ENCODE results near the gene CLDN18. TPM values are rescaled to one million over a fixed set of nuclear protein-coding genes. Genes with fewer than 3 reads are reported as not detected.

CLDN18 gene
- total RNA-seq, 4 donors from 2014 or later, result under 0.01 to 0.40 (median 0.39) TPM; not detected in 1

GRCh38 chr3:138046085-138046484, 36.1 kb downstream of the CLDN18 start:
- DNase-seq (ENCODE audit: extremely low spot score), result peak; percentile 31
- Histone ChIP-seq H3K4me1 (peaks cover 0 to 10% (median 5%) of the 10 kb centered on the region in 4 donors), H3K9me3 (no peaks in the 10 kb centered on the region), H3K4me3 (no peak overlapping the region), H3K36me3 (peaks cover 0 to 13% (median 0%) of the 10 kb centered on the region in 4 donors), H3K27me3 (no peaks in the 10 kb centered on the region), H3K27ac (replicated peaks in 1 of 4) (no peak overlapping the region)
- intact Hi-C loops (cut with DNase I), result no loop called here
- TF ChIP-seq EP300 (IDR thresholded peaks at IDR 0.05), result no peak
- TF ChIP-seq CTCF (IDR thresholded peaks at IDR 0.05), result no peak
- no peak for TF ChIP-seq POLR2AphosphoS5 (IDR thresholded peaks at IDR 0.05)
- TF ChIP-seq POLR2A (IDR thresholded peaks at IDR 0.05; ENCODE audit: low read depth), result no peak
- 89% methylated on average over 3 of the region's 3 CpGs for WGBS

GRCh38 chr3:138046955-138047354, 37.0 kb downstream of the CLDN18 start:
- H3K36me3 ChIP-seq, result peaks cover 0 to 13% (median 0%) of the 10 kb centered on the region in 4 donors
- 54% methylated on average over 3 of the region's 3 CpGs for WGBS
- TF ChIP-seq EP300 (IDR thresholded peaks at IDR 0.05), result no peak
- H3K27me3 ChIP-seq, result no peaks in the 10 kb centered on the region
- no peak overlapping the region for H3K4me3 ChIP-seq
- no peak overlapping the region for H3K27ac ChIP-seq (replicated peaks in 1 of 4)
- H3K9me3 ChIP-seq, result no peaks in the 10 kb centered on the region
- intact Hi-C loops (cut with DNase I), result no loop called here
- peak; percentile 53 for DNase-seq (ENCODE audit: extremely low spot score)
- peaks cover 0 to 10% (median 5%) of the 10 kb centered on the region in 4 donors for H3K4me1 ChIP-seq

- H3K9me3 ChIP-seq, result no peaks in the 10 kb centered on the region
- peaks cover 0 to 13% (median 0%) of the 10 kb centered on the region in 4 donors for H3K36me3 ChIP-seq
- TF ChIP-seq POLR2A (IDR thresholded peaks at IDR 0.05; ENCODE audit: low read depth) (no peak), EP300 (IDR thresholded peaks at IDR 0.05) (no peak), CTCF (IDR thresholded peaks at IDR 0.05) (no peak), POLR2AphosphoS5 (IDR thresholded peaks at IDR 0.05) (no peak)
- WGBS, result 82% methylated on average over 5 of the region's 5 CpGs
- H3K4me3 ChIP-seq, result no peak overlapping the region
- H3K27ac ChIP-seq (replicated peaks in 1 of 4), result no peak overlapping the region
- no peaks in the 10 kb centered on the region for H3K27me3 ChIP-seq
- H3K4me1 ChIP-seq, result peaks cover 0 to 10% (median 5%) of the 10 kb centered on the region in 4 donors
- peak; percentile 47 for DNase-seq (ENCODE audit: extremely low spot score)
- intact Hi-C loops (cut with DNase I), result no loop called here
These were observed 37.7 kb downstream of the CLDN18 start for GRCh38 chr3:138047596-138048158.

GRCh38 chr3:138049157-138049919, 39.4 kb downstream of the CLDN18 start:
- Histone ChIP-seq H3K27ac (replicated peaks in 1 of 4) (no peak overlapping the region), H3K4me1 (no peaks in the 10 kb centered on the region), H3K4me3 (no peak overlapping the region), H3K9me3 (no peaks in the 10 kb centered on the region), H3K27me3 (no peaks in the 10 kb centered on the region), H3K36me3 (peaks cover 0 to 18% (median 2%) of the 10 kb centered on the region in 4 donors)
- peak; percentile 81 for DNase-seq (ENCODE audit: extremely low spot score)
- TF ChIP-seq EP300 (IDR thresholded peaks at IDR 0.05) (no peak), POLR2AphosphoS5 (IDR thresholded peaks at IDR 0.05) (no peak), CTCF (IDR thresholded peaks at IDR 0.05) (no peak), POLR2A (IDR thresholded peaks at IDR 0.05; ENCODE audit: low read depth) (no peak)
- 97% methylated on average over 9 of the region's 9 CpGs for WGBS
- intact Hi-C loops (cut with DNase I), result no loop called here

- TF ChIP-seq POLR2A (IDR thresholded peaks at IDR 0.05; ENCODE audit: low read depth), result no peak
- TF ChIP-seq CTCF (IDR thresholded peaks at IDR 0.05), result peak; percentile 28 to 64 (median 32)
- TF ChIP-seq EP300 (IDR thresholded peaks at IDR 0.05), result no peak
- no peak for TF ChIP-seq POLR2AphosphoS5 (IDR thresholded peaks at IDR 0.05)
- no peaks in the 10 kb centered on the region for H3K27me3 ChIP-seq
- no peaks in the 10 kb centered on the region for H3K4me1 ChIP-seq
- no peak overlapping the region for H3K4me3 ChIP-seq
- H3K36me3 ChIP-seq, result peaks cover 0 to 18% (median 2%) of the 10 kb centered on the region in 4 donors
- 45% methylated on average over 8 of the region's 8 CpGs for WGBS
- no peaks in the 10 kb centered on the region for H3K9me3 ChIP-seq
- no peak overlapping the region for H3K27ac ChIP-seq (replicated peaks in 1 of 4)
- intact Hi-C loops (cut with DNase I), result no loop called here
- no peak for DNase-seq (ENCODE audit: extremely low spot score)
These were observed 42.2 kb downstream of the CLDN18 start for GRCh38 chr3:138051947-138052802.

Data from esophagus muscularis mucosa (tissue), 4 donors.